H1 (cell line): ENCODE measurements around the gene MTM1. TPM values are rescaled to one million over a fixed set of nuclear protein-coding genes. Genes with fewer than 3 reads are reported as not detected.

Experiments used
- CTCF ChIA-PET: fragments of 300-600 bp; sonication (Branson Sonifier 250); formaldehyde crosslinking; loops from one replicate; lab custom pipeline; 2021; ENCODE audit not compliant: partially characterized antibody; lab: Charles Lee
- POLR2A ChIA-PET: fragments of 300-600 bp; sonication (Branson Sonifier 250); formaldehyde crosslinking; loops from one replicate; lab custom pipeline; 2021; ENCODE audit warnings: inconsistent platforms; ENCODE audit not compliant: partially characterized antibody; lab: Charles Lee
- DNase-seq, 2 experiments: peaks; one replicate each; pipeline versions ENCODE4 v3.0.0 to v3.0.0-alpha.2; 2010 to 2022; ENCODE audit warnings: low spot score in 2 of 2, low read depth in 1 of 2, mixed read lengths in 1 of 2
- FAIRE-seq: peaks from 2 replicates; lab custom pipeline; 2011; peaks lifted over from hg19 to GRCh38; lab: Jason Lieb, UNC
- H2AFZ ChIP-seq: 2 replicates; pipeline ENCODE4 v1.8.1; 2012; ENCODE audit warnings: low read length, inconsistent platforms
- H2AK5ac ChIP-seq: 2 replicates; pipeline ENCODE4 v1.6.1; 2013; ENCODE audit warnings: low read depth, low read length
- H2BK120ac ChIP-seq: replicated peaks from 2 replicates; pipeline ENCODE3; 2013; ENCODE audit warnings: low read depth, low read length, inconsistent platforms
- H2BK12ac ChIP-seq: 2 replicates; pipeline ENCODE4 v1.6.1; 2013; ENCODE audit warnings: low read depth, low read length
- H2BK15ac ChIP-seq: 2 replicates; pipeline ENCODE4 v1.6.1; 2013; ENCODE audit warnings: low read length
- H2BK20ac ChIP-seq: 2 replicates; pipeline ENCODE4 v1.6.1; 2013; ENCODE audit warnings: low read length
- H2BK5ac ChIP-seq: 2 replicates; pipeline ENCODE4 v1.6.1; 2013; ENCODE audit warnings: low read depth, low read length
- H3K14ac ChIP-seq: 2 replicates; pipeline ENCODE4 v1.6.1; 2013; ENCODE audit warnings: inconsistent platforms; ENCODE audit not compliant: insufficient read length
- H3K18ac ChIP-seq: 2 replicates; pipeline ENCODE4 v1.6.1; 2013; ENCODE audit warnings: low read length; ENCODE audit errors: extremely low read depth
- H3K23ac ChIP-seq: 2 replicates; pipeline ENCODE4 v1.6.1; 2013; ENCODE audit warnings: inconsistent platforms; ENCODE audit not compliant: insufficient read length
- H3K23me2 ChIP-seq: 2 replicates; pipeline ENCODE4 v1.6.1; 2013; ENCODE audit warnings: low read depth, low read length
- H3K27ac ChIP-seq: 2 replicates; pipeline ENCODE4 v1.6.1; 2011; ENCODE audit warnings: low read depth, low read length, inconsistent platforms
- H3K27me3 ChIP-seq, 4 experiments: replicated peaks in 1 of 4; 1 replicate in 1 of 4; 2 replicates in 3 of 4; pipeline versions ENCODE4 v1.6.1 to v1.8.1; 2011 to 2013; ENCODE audit warnings: low read length in 3 of 4, mild to moderate bottlenecking in 3 of 4, inconsistent platforms in 2 of 4, mixed read lengths in 2 of 4, moderate library complexity in 1 of 4; ENCODE audit not compliant: control insufficient read depth in 3 of 4, insufficient read depth in 3 of 4; ENCODE audit errors: extremely low read depth in 1 of 4
- H3K36me3 ChIP-seq, 4 experiments: 2 replicates each; pipeline versions ENCODE4 v1.6.1 to v1.8.1; 2011 to 2013; ENCODE audit warnings: mild to moderate bottlenecking in 4 of 4, low read length in 3 of 4, moderate library complexity in 2 of 4, control low read depth in 1 of 4, inconsistent platforms in 1 of 4; ENCODE audit not compliant: insufficient read depth in 4 of 4, control insufficient read depth in 2 of 4
- H3K4ac ChIP-seq: replicated peaks from 2 replicates; pipeline ENCODE3; 2013; ENCODE audit warnings: low read length, low read depth, mixed read lengths, inconsistent platforms; ENCODE audit not compliant: insufficient read length
- H3K4me1 ChIP-seq, 4 experiments: replicated peaks in 1 of 4; 1 replicate in 1 of 4; 2 replicates in 3 of 4; pipeline versions ENCODE4 v1.6.1 to v1.8.1; 2011 to 2013; ENCODE audit warnings: low read length in 3 of 4, inconsistent platforms in 2 of 4, mixed read lengths in 1 of 4; ENCODE audit not compliant: insufficient read depth in 4 of 4, control insufficient read depth in 3 of 4
- H3K4me2 ChIP-seq, 2 experiments: 2 replicates each; pipeline versions ENCODE4 v1.6.1 to v1.8.1; 2011 to 2013; ENCODE audit warnings: low read depth in 2 of 2, low read length in 2 of 2, control low read depth in 1 of 2, inconsistent platforms in 1 of 2, mild to moderate bottlenecking in 1 of 2; ENCODE audit not compliant: insufficient read depth in 1 of 2
- H3K4me3 ChIP-seq, 4 experiments: fragments of 200-600, 300-600 bp in 1 of 4; sonication (generic), shearing (Covaris generic), sonication (Bioruptor Twin) in 1 of 4; 2 replicates each; pipeline versions ENCODE4 v1.5.1 to v1.8.1; 2011 to 2016; ENCODE audit warnings: low read length in 4 of 4, low read depth in 3 of 4, control low read depth in 2 of 4, inconsistent platforms in 2 of 4, mild to moderate bottlenecking in 2 of 4, mixed read lengths in 1 of 4, moderate library complexity in 1 of 4; ENCODE audit not compliant: insufficient read depth in 2 of 4; ENCODE audit errors: extremely low read depth in 1 of 4
- H3K56ac ChIP-seq: replicated peaks from 2 replicates; pipeline ENCODE3; 2013; ENCODE audit warnings: low read depth, mild to moderate bottlenecking, mixed read lengths, low read length, inconsistent platforms; ENCODE audit not compliant: insufficient read length
- H3K79me1 ChIP-seq: 2 replicates; pipeline ENCODE4 v1.6.1; 2013; ENCODE audit warnings: low read depth, low read length, control low read depth
- H3K79me2 ChIP-seq, 2 experiments: 2 replicates each; pipeline versions ENCODE4 v1.6.1 to v1.8.1; 2012 to 2013; ENCODE audit warnings: low read length in 2 of 2, mild to moderate bottlenecking in 2 of 2, inconsistent platforms in 1 of 2; ENCODE audit not compliant: insufficient read depth in 2 of 2, control insufficient read depth in 1 of 2
- H3K9ac ChIP-seq, 4 experiments: replicated peaks in 1 of 4; 1 replicate in 1 of 4; 2 replicates in 3 of 4; pipeline versions ENCODE4 v1.6.1 to v1.8.1; 2011 to 2013; ENCODE audit warnings: low read depth in 3 of 4, low read length in 3 of 4, control low read depth in 2 of 4, mild to moderate bottlenecking in 2 of 4, moderate library complexity in 2 of 4, inconsistent platforms in 1 of 4; ENCODE audit errors: extremely low read depth in 1 of 4
- H3K9me3 ChIP-seq, 2 experiments: 2 replicates each; pipeline versions ENCODE4 v1.6.1 to v1.8.1; 2012 to 2013; ENCODE audit warnings: mild to moderate bottlenecking in 2 of 2, moderate library complexity in 2 of 2, control low read depth in 1 of 2, inconsistent platforms in 1 of 2, low read depth in 1 of 2, low read length in 1 of 2, mixed read lengths in 1 of 2; ENCODE audit not compliant: insufficient read depth in 2 of 2
- H4K20me1 ChIP-seq, 2 experiments: replicated peaks in 1 of 2; 2 replicates each; pipeline versions ENCODE3 to v1.8.1; 2011 to 2013; ENCODE audit warnings: inconsistent platforms in 2 of 2, low read length in 2 of 2, mild to moderate bottlenecking in 1 of 2; ENCODE audit not compliant: insufficient read depth in 2 of 2, control insufficient read depth in 1 of 2
- H4K5ac ChIP-seq: 2 replicates; pipeline ENCODE4 v1.6.1; 2013; ENCODE audit warnings: low read length, low read depth, mixed read lengths, inconsistent platforms; ENCODE audit not compliant: insufficient read length
- H4K8ac ChIP-seq: 2 replicates; pipeline ENCODE4 v1.8.0; 2013; ENCODE audit warnings: mild to moderate bottlenecking, moderate library complexity, low read length, inconsistent platforms; ENCODE audit not compliant: insufficient read depth; ENCODE audit errors: extremely low read depth
- H4K91ac ChIP-seq: replicated peaks from 2 replicates; pipeline ENCODE3; 2013; ENCODE audit warnings: low read length, mixed read lengths, inconsistent platforms; ENCODE audit not compliant: insufficient read length
- SP4 ChIP-seq: IDR thresholded peaks from 2 replicates; pipeline ENCODE4 v1.6.1; 2012; ENCODE audit warnings: low read length, inconsistent platforms
- WGBS, 2 experiments: shearing (Covaris generic) in 1 of 2; methylation state at CpG; one replicate each; pipeline versions ENCODE4 v1.1.6 to v1.1.7; 2013 to 2015; ENCODE audit warnings: low lambda C conversion rate in 2 of 2, mixed read lengths in 2 of 2, inconsistent platforms in 1 of 2, low coverage in 1 of 2, missing lambda C conversion rate in 1 of 2; ENCODE audit not compliant: insufficient replicate concordance in 2 of 2, insufficient coverage in 1 of 2, insufficient read length in 1 of 2; ENCODE audit errors: extremely low coverage in 1 of 2, missing lambda C conversion rate in 1 of 2; 5-methylcytosine and 5-hydroxymethylcytosine counted together
- polyA plus RNA-seq, 7 experiments: library from polyadenylated mRNA; depleted of rRNA in 3 of 7; stranded (reverse) in 5 of 7; unstranded in 2 of 7; fragments of >200 nt in 5 of 7; fragments of 200-250 nt in 2 of 7; gene quantifications; 1 replicate in 5 of 7; 2 replicates in 1 of 7; 4 replicates in 1 of 7; pipeline versions ENCODE4 v1.2.1 to v1.2.3, GENCODE V29; 2011 to 2013; ENCODE audit warnings: missing spikeins in 2 of 7, mixed read lengths in 2 of 7
- total RNA-seq: library from RNA; stranded (reverse); fragmentation: NEBNext Ultra II Directional; extraction: Animal tissue kit (Norgen Biotek cat#: 25700); gene quantifications from 2 replicates; pipeline ENCODE4 v1.2.1, GENCODE V29; 2021

The MTM1 gene
- total and polyA plus RNA-seq, 2 of the 8 experiments (the other 6 are each of a cell fraction or from before 2014, with no cell fraction given) = 2.3 to 8.4 TPM

DNA sequence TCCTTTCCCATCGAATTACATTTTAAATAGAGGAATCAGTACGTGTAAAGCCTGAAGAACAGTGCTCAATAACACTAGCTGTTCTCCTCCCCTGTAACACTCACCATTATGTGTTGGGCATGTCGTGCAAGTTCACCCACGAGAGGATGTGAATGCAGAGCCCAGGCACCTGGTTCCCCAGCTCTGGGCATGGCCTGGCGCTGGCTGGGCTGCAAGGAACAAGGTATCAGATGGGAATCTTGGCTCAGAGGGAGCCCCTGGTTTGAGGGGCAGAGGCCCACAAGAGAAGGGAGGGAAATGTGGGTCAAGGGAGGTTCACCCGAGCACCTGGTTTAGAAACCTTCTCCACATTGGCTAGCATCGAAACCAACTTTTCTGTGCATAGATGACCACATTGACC, 41.7 kb upstream of the MTM1 start:
- H3K14ac ChIP-seq = no peak overlapping the region
- no peak overlapping the region for H2BK5ac ChIP-seq
- no peaks in the 10 kb centered on the region for H3K79me2 ChIP-seq
- H4K5ac ChIP-seq = no peak overlapping the region
- no peak overlapping the region for H2AFZ ChIP-seq
- no peaks in the 10 kb centered on the region for H4K20me1 ChIP-seq
- no peak overlapping the region for H3K9ac ChIP-seq
- H3K27me3 ChIP-seq = no peaks in the 10 kb centered on the region
- no peak overlapping the region for H3K56ac ChIP-seq
- WGBS, 2 experiments = 94% methylated on average over 7 of the region's 7 CpGs; no CpG with 5 or more reads in 1 of the 2 experiments
- ChIA-PET CTCF (interaction anchor here (1.9 to 3.2 kb wide), 2 partner anchors 10 to 12 kb away, joined by 5 to 14 read pairs; no protein-coding TSS in a partner anchor), POLR2A (no interaction called here)
- H3K23me2 ChIP-seq = no peaks in the 10 kb centered on the region
- H3K9me3 ChIP-seq = no peaks in the 10 kb centered on the region
- H3K23ac ChIP-seq = no peak overlapping the region
- H2AK5ac ChIP-seq = no peak overlapping the region
- H3K4me2 ChIP-seq = no peak overlapping the region
- no peak overlapping the region for H3K18ac ChIP-seq
- H3K27ac ChIP-seq = no peak overlapping the region
- no peak overlapping the region for H2BK20ac ChIP-seq
- TF ChIP-seq SP4 = no peak
- TF ChIP-seq, all 59 proteins: peak for 0
- Histone ChIP-seq H3K79me1 (no peaks in the 10 kb centered on the region), H3K4me1 (no peaks in the 10 kb centered on the region), H3K4ac (no peak overlapping the region), H4K91ac (no peak overlapping the region), H2BK120ac (no peak overlapping the region), H4K8ac (no peak overlapping the region), H2BK12ac (no peak overlapping the region), H2BK15ac (no peak overlapping the region), H3K4me3 (no peak overlapping the region), H3K36me3 (no peaks in the 10 kb centered on the region)
- no peak for FAIRE-seq
- DNase-seq = no peak
